WTC11 (cell line): ENCODE measurements around the gene CNNM3. TPM values are rescaled to one million over a fixed set of nuclear protein-coding genes. Genes with fewer than 3 reads are reported as not detected.

Source experiments
- ATAC-seq: fragments of 200-7000 bp; cut with Tn5 transposase; 2 replicates; pipeline ENCODE4 v1.10.0; 2021; ENCODE audit warnings: mild to moderate bottlenecking, moderate library complexity
- CTCF ChIA-PET: fragments of 300-600 bp; sonication (Branson Sonifier 250); formaldehyde crosslinking; loops from one replicate; lab custom pipeline; 2021; ENCODE audit warnings: antibody characterized with exemption; lab: Charles Lee
- POLR2A ChIA-PET: fragments of 350-600 bp; sonication (Branson Sonifier 250); formaldehyde crosslinking; loops from one replicate; lab custom pipeline; 2021; ENCODE audit warnings: antibody characterized with exemption; lab: Charles Lee
- DNase-seq: peaks from one replicate; pipeline ENCODE4 v3.0.0; 2021; ENCODE audit warnings: low spot score
- H3K27ac Mint-ChIP-seq: 2 replicates; pipeline ENCODE4 v1.8.0; 2021; ENCODE audit warnings: mixed read lengths
- H3K27me3 Mint-ChIP-seq: 2 replicates; pipeline ENCODE4 v1.8.0; 2021; ENCODE audit warnings: low read depth, mild to moderate bottlenecking, moderate library complexity, mixed read lengths
- H3K36me3 Mint-ChIP-seq: 2 replicates; pipeline ENCODE4 v1.8.0; 2021; ENCODE audit warnings: mixed read lengths
- H3K4me1 Mint-ChIP-seq: 2 replicates; pipeline ENCODE4 v1.8.0; 2022; ENCODE audit warnings: mixed read lengths
- H3K4me3 Mint-ChIP-seq: 2 replicates; pipeline ENCODE4 v1.8.0; 2021; ENCODE audit warnings: mild to moderate bottlenecking, moderate library complexity, mixed read lengths
- H3K9me3 Mint-ChIP-seq: 2 replicates; pipeline ENCODE4 v1.8.0; 2021; ENCODE audit warnings: mixed read lengths
- ARID4B ChIP-seq: sonication (generic); formaldehyde crosslinking; IDR thresholded peaks from 2 replicates; pipeline ENCODE4 v1.8.0; 2023; ENCODE audit warnings: missing genetic modification reagents, mild to moderate bottlenecking, borderline replicate concordance
- ESRRA ChIP-seq: sonication (generic); formaldehyde crosslinking; IDR thresholded peaks from 2 replicates; pipeline ENCODE4 v1.8.1; 2022; ENCODE audit warnings: mild to moderate bottlenecking, missing genetic modification reagents, borderline replicate concordance
- FOXK1 ChIP-seq: sonication (generic); formaldehyde crosslinking; IDR thresholded peaks from 2 replicates; pipeline ENCODE4 v1.8.0; 2022; ENCODE audit warnings: mild to moderate bottlenecking, moderate library complexity, missing genetic modification reagents
- FOXP1 ChIP-seq: sonication (generic); formaldehyde crosslinking; IDR thresholded peaks from 2 replicates; pipeline ENCODE4 v1.8.0; 2022; ENCODE audit warnings: missing genetic modification reagents, mild to moderate bottlenecking, moderate library complexity, borderline replicate concordance
- NFATC4 ChIP-seq: fragments of 250-450 bp; sonication (Bioruptor Pico); IDR thresholded peaks from 2 replicates; pipeline ENCODE4 v1.9.0; 2021; ENCODE audit warnings: mild to moderate bottlenecking
- OVOL2 ChIP-seq: fragments of 250-450 bp; sonication (Bioruptor Pico); IDR thresholded peaks from 2 replicates; pipeline ENCODE4 v1.9.0; 2021; ENCODE audit warnings: mild to moderate bottlenecking, borderline replicate concordance
- ZMAT4 ChIP-seq: fragments of 250-450 bp; sonication (Bioruptor Pico); IDR thresholded peaks from 2 replicates; pipeline ENCODE4 v1.9.0; 2021; ENCODE audit warnings: mild to moderate bottlenecking
- ZNF263 ChIP-seq: sonication (generic); formaldehyde crosslinking; IDR thresholded peaks from 2 replicates; pipeline ENCODE4 v1.8.1; 2022; ENCODE audit warnings: low read depth, mild to moderate bottlenecking, moderate library complexity, missing genetic modification reagents
- ZNF281 ChIP-seq: sonication (generic); formaldehyde crosslinking; IDR thresholded peaks from 2 replicates; pipeline ENCODE4 v1.8.0; 2023; ENCODE audit warnings: mild to moderate bottlenecking, missing genetic modification reagents
- total RNA-seq: library from RNA; stranded (reverse); gene quantifications from 3 replicates; pipeline ENCODE4 v1.2.3, GENCODE V29; 2021
- TF ChIP-seq, protein P1 (sequence below): sonication (generic); formaldehyde crosslinking; IDR thresholded peaks from 2 replicates; pipeline ENCODE4 v1.8.1; 2022; ENCODE audit warnings: missing genetic modification reagents, borderline replicate concordance
- TF ChIP-seq, protein P2 (sequence below): sonication (generic); formaldehyde crosslinking; IDR thresholded peaks from 2 replicates; pipeline ENCODE4 v1.8.0; 2022; ENCODE audit warnings: mild to moderate bottlenecking, missing genetic modification reagents
- TF ChIP-seq, protein P3 (sequence below): sonication (generic); formaldehyde crosslinking; IDR thresholded peaks from 2 replicates; pipeline ENCODE4 v1.8.1; 2023; ENCODE audit warnings: mild to moderate bottlenecking, missing genetic modification reagents, moderate library complexity
- TF ChIP-seq, protein P4 (sequence below): fragments of 250-450 bp; sonication (Bioruptor Pico); IDR thresholded peaks from 2 replicates; pipeline ENCODE4 v1.9.0; 2021; ENCODE audit warnings: mild to moderate bottlenecking, borderline replicate concordance
- TF ChIP-seq, protein P5 (sequence below): sonication (generic); formaldehyde crosslinking; IDR thresholded peaks from 2 replicates; pipeline ENCODE4 v1.8.1; 2023; ENCODE audit warnings: mild to moderate bottlenecking, moderate library complexity, missing genetic modification reagents

The CNNM3 gene
- total RNA-seq, 1 experiment from 2014 or later, result 34.9 TPM

DNA sequence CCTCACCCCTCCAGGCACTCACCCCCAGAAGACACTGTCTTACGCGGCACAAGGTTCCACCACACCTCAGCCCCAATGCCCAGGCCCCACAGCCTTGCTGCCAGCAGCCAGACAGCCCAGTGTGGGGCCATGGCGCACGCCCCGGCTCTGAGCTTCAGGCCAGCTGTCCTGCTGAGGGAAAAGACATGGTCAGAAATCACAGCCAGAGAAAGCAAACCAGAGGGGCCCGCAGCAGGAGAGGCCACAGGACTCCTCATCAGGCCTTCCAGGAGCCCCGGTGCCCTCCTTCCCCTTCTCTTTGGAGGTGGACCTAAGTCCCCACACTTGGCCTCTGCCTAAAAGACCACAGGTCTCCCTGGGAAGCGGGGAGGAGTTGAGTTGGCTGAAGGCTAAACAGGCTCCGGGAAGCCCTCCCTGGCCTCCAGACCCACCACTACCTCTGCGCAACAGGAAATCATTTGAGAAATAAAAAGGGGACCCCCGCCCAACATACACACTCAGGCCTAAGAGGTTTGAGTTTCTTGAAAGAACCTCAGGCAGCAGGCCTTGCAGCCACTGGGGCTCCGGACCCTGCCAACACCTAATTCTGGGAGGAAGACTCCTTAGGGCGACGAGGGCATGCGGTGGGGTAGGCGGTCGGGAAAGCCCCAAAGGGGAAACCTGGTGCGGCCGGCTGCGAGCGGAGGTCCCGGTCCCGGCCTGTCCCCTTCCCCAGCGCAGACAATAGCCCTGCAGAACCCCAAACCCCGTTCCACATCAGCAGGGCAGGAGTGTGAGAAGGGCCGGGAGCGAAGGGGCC is 51.9 kb downstream of the CNNM3 start (continued):
- TF ChIP-seq NFATC4 (CRISPR knock-in tag) (no peak), ESRRA (CRISPR knock-in tag) (0 out of 2 replicates have a peak, but pooled peaks have one; percentile 8), ZMAT4 (CRISPR knock-in tag) (no peak)
- TF ChIP-seq, protein P1, sequence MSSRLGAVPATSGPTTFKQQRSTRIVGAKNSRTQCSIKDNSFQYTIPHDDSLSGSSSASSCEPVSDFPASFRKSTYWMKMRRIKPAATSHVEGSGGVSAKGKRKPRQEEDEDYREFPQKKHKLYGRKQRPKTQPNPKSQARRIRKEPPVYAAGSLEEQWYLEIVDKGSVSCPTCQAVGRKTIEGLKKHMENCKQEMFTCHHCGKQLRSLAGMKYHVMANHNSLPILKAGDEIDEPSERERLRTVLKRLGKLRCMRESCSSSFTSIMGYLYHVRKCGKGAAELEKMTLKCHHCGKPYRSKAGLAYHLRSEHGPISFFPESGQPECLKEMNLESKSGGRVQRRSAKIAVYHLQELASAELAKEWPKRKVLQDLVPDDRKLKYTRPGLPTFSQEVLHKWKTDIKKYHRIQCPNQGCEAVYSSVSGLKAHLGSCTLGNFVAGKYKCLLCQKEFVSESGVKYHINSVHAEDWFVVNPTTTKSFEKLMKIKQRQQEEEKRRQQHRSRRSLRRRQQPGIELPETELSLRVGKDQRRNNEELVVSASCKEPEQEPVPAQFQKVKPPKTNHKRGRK (CRISPR knock-in tag), result no peak
- TF ChIP-seq, protein P2, sequence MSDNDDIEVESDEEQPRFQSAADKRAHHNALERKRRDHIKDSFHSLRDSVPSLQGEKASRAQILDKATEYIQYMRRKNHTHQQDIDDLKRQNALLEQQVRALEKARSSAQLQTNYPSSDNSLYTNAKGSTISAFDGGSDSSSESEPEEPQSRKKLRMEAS (CRISPR knock-in tag), result no peak

DNA sequence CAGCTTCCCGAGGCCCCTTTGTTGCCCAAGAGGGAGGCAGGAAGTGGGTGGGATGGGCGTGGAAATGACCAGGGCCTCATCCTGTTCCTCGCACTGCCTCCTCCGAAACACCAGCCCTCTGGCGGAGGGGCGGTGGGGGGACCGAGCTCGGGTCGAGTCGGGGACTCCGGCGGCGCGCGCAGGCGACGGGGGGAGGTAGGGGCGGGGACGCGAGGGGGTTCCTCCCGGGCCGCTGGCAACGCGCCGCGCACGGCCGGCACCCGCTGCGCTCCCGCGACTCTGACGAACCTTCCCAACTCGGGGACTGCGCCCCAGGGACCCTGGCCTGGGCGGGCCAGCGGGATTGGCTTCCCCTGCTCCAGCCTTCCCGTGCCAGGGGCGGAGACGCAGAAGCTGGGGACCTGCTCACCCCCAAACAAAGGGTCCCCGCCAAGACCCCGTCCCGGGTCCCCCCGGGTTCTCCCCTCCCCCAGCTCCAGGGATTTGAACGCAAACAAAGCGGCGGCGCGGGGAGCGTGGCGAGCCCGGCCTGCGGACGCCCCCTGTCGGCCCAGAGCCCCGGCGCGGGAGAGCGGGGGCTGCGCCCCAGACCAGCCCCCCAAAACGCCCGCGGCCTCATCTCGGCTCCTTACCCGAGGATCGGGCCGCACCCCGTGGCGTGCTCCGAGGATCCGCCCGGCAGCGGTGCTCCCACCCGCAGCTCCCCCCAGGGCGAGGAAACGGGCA is 52.6 kb downstream of the CNNM3 start:
- Mint-ChIP-seq H3K36me3 (peaks cover 14% of the 10 kb centered on the region), H3K27me3 (0 out of 2 replicates have a peak, but pooled peaks cover 4% of the 10 kb centered on the region), H3K27ac (no peak overlapping the region), H3K9me3 (no peaks in the 10 kb centered on the region), H3K4me1 (peaks cover 37% of the 10 kb centered on the region), H3K4me3 (peak overlapping the region; percentile 82)
- CTCF ChIA-PET, result interaction anchor here (0.5 to 3.6 kb wide), 32 partner anchors 9 to 315 kb away, joined by 3 to 63 read pairs (median 4); partner anchors contain the start of genes ANKRD39, CNNM3 and FAHD2B
- peak; percentile 74 for DNase-seq
- peak; percentile 61 for ATAC-seq
- POLR2A ChIA-PET, result interaction anchor here (0.6 to 2.0 kb wide), 8 partner anchors 8 to 53 kb away, joined by 3 to 20 read pairs (median 4); partner anchors contain the start of genes ANKRD39 and CNNM3
- TF ChIP-seq OVOL2 (CRISPR knock-in tag) (no peak), ARID4B (0 out of 2 replicates have a peak, but pooled peaks have one; percentile 19), ZNF263 (CRISPR knock-in tag) (peak; percentile 69), FOXK1 (CRISPR knock-in tag) (peak; percentile 46; the same call in 1 of the 2 replicates), FOXP1 (CRISPR knock-in tag) (peak; percentile 37; the same call in 1 of the 2 replicates), ZNF281 (peak; percentile 42; the same call in 1 of the 2 replicates)
- TF ChIP-seq, protein P3, sequence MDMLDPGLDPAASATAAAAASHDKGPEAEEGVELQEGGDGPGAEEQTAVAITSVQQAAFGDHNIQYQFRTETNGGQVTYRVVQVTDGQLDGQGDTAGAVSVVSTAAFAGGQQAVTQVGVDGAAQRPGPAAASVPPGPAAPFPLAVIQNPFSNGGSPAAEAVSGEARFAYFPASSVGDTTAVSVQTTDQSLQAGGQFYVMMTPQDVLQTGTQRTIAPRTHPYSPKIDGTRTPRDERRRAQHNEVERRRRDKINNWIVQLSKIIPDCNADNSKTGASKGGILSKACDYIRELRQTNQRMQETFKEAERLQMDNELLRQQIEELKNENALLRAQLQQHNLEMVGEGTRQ (CRISPR knock-in tag), result no peak; the same call in 1 of the 2 replicates
- TF ChIP-seq, protein P4, sequence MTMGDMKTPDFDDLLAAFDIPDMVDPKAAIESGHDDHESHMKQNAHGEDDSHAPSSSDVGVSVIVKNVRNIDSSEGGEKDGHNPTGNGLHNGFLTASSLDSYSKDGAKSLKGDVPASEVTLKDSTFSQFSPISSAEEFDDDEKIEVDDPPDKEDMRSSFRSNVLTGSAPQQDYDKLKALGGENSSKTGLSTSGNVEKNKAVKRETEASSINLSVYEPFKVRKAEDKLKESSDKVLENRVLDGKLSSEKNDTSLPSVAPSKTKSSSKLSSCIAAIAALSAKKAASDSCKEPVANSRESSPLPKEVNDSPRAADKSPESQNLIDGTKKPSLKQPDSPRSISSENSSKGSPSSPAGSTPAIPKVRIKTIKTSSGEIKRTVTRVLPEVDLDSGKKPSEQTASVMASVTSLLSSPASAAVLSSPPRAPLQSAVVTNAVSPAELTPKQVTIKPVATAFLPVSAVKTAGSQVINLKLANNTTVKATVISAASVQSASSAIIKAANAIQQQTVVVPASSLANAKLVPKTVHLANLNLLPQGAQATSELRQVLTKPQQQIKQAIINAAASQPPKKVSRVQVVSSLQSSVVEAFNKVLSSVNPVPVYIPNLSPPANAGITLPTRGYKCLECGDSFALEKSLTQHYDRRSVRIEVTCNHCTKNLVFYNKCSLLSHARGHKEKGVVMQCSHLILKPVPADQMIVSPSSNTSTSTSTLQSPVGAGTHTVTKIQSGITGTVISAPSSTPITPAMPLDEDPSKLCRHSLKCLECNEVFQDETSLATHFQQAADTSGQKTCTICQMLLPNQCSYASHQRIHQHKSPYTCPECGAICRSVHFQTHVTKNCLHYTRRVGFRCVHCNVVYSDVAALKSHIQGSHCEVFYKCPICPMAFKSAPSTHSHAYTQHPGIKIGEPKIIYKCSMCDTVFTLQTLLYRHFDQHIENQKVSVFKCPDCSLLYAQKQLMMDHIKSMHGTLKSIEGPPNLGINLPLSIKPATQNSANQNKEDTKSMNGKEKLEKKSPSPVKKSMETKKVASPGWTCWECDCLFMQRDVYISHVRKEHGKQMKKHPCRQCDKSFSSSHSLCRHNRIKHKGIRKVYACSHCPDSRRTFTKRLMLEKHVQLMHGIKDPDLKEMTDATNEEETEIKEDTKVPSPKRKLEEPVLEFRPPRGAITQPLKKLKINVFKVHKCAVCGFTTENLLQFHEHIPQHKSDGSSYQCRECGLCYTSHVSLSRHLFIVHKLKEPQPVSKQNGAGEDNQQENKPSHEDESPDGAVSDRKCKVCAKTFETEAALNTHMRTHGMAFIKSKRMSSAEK (CRISPR knock-in tag), result no peak
- TF ChIP-seq, protein P5, sequence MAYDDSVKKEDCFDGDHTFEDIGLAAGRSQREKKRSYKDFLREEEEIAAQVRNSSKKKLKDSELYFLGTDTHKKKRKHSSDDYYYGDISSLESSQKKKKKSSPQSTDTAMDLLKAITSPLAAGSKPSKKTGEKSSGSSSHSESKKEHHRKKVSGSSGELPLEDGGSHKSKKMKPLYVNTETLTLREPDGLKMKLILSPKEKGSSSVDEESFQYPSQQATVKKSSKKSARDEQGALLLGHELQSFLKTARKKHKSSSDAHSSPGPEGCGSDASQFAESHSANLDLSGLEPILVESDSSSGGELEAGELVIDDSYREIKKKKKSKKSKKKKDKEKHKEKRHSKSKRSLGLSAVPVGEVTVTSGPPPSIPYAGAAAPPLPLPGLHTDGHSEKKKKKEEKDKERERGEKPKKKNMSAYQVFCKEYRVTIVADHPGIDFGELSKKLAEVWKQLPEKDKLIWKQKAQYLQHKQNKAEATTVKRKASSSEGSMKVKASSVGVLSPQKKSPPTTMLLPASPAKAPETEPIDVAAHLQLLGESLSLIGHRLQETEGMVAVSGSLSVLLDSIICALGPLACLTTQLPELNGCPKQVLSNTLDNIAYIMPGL, result peak; percentile 77; the same call in 1 of the 2 replicates
